Neutrophil (primary cell): ENCODE measurements around the gene ASTN2.

Experiments used
- H3K27ac ChIP-seq: fragments of 200-600 bp; sonication (generic); 2 replicates; pipeline ENCODE4 v1.5.1; 2016; ENCODE audit warnings: mild to moderate bottlenecking, moderate library complexity
- H3K27me3 ChIP-seq: fragments of 200-600 bp; sonication (generic); 2 replicates; pipeline ENCODE4 v1.6.0; 2016; ENCODE audit warnings: mild to moderate bottlenecking
- H3K36me3 ChIP-seq: fragments of 200-600 bp; sonication (generic); 2 replicates; pipeline ENCODE4 v1.5.1; 2017
- H3K4me1 ChIP-seq, 2 experiments: fragments of 200-600 bp in 1 of 2; sonication (generic) in 1 of 2; 1 replicate in 1 of 2; 2 replicates in 1 of 2; pipeline versions ENCODE4 v1.5.1 to v1.6.1; 2013 to 2016; ENCODE audit warnings: low read depth in 1 of 2, low read length in 1 of 2, mild to moderate bottlenecking in 1 of 2, moderate library complexity in 1 of 2; ENCODE audit not compliant: control insufficient read depth in 1 of 2, insufficient read depth in 1 of 2
- H3K4me3 ChIP-seq, 2 experiments: fragments of 200-600 bp in 1 of 2; sonication (generic) in 1 of 2; 1 replicate in 1 of 2; 2 replicates in 1 of 2; pipeline ENCODE4 v1.5.1; 2013 to 2016; ENCODE audit warnings: low read depth in 1 of 2, low read length in 1 of 2, mild to moderate bottlenecking in 1 of 2, moderate library complexity in 1 of 2
- H3K9me3 ChIP-seq: fragments of 200-600 bp; sonication (generic); 2 replicates; pipeline ENCODE4 v1.5.1; 2016
- TF ChIP-seq, protein P1 (sequence below): fragments of 200-600 bp; sonication (generic); IDR thresholded peaks from 2 replicates; pipeline ENCODE4 v1.5.1; 2016; ENCODE audit warnings: antibody characterized with exemption

Gene ASTN2

DNA sequence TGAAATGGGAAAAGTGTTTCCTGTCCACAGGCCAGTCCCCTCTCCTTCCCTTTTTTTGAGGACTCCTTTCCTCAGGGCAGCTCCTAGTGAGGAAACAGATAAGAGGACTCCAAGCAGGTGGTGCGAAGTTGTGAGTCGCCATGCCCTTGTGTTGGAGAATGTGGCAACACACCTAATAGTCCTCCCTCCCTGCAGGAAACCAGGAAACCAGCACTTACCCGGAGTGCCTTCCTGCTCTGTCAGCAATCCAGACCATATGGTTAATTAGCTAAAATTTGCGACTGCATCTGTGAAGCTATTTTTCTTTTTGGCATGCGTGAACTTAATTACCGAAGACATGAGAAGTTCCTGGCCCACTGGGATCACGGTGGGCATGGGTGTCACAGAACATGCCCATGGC, 657.8 kb downstream of the ASTN2 start:
- TF ChIP-seq, protein P1, sequence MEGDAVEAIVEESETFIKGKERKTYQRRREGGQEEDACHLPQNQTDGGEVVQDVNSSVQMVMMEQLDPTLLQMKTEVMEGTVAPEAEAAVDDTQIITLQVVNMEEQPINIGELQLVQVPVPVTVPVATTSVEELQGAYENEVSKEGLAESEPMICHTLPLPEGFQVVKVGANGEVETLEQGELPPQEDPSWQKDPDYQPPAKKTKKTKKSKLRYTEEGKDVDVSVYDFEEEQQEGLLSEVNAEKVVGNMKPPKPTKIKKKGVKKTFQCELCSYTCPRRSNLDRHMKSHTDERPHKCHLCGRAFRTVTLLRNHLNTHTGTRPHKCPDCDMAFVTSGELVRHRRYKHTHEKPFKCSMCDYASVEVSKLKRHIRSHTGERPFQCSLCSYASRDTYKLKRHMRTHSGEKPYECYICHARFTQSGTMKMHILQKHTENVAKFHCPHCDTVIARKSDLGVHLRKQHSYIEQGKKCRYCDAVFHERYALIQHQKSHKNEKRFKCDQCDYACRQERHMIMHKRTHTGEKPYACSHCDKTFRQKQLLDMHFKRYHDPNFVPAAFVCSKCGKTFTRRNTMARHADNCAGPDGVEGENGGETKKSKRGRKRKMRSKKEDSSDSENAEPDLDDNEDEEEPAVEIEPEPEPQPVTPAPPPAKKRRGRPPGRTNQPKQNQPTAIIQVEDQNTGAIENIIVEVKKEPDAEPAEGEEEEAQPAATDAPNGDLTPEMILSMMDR: no peak
- Histone ChIP-seq H3K4me1 (no peaks in the 10 kb centered on the region), H3K27me3 (peaks cover 6% of the 10 kb centered on the region), H3K9me3 (no peaks in the 10 kb centered on the region), H3K36me3 (no peaks in the 10 kb centered on the region), H3K4me3 (no peak overlapping the region), H3K27ac (no peak overlapping the region)

DNA sequence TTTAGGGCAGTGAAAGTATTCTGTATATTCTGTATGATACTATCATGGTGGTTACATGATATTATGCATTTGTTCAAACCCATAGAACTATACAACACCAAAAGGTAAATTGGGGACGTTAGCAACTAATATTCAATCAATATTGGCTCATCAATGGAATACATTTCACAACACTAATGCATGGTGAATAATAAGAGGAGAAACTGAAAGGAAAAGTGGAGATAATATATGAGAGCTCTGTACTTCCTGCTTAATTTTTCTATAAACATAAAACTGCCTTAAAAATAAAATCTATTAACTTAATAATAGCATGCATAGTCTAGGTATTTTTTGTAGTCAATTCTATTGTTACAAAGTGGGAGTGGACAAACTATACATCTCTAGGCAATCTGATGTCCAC, 661.5 kb downstream of the ASTN2 start:
- H3K27ac ChIP-seq: no peak overlapping the region
- H3K4me3 ChIP-seq: no peak overlapping the region
- TF ChIP-seq, protein P1: no peak
- no peaks in the 10 kb centered on the region for H3K36me3 ChIP-seq
- H3K9me3 ChIP-seq: no peaks in the 10 kb centered on the region
- peaks cover 6% of the 10 kb centered on the region for H3K27me3 ChIP-seq
- H3K4me1 ChIP-seq: no peaks in the 10 kb centered on the region

DNA sequence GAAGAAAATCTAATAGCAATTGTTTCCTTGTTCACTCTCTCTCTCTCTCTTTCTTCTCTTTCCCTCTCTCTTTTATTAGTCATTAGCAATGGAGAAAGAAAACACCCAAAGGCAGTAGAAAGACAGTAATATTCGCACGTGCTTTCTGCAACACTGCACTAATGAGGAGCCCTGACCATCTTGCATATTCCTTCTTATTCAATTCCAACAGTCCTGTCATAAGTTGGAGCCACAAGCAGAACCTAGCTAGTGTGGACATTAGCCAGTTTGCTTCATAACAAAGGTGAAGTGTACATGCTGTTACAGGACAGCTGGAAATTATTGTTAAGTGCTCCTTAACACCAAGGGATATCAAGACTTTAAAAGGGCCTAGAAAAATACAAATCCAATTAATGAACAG, 664.3 kb downstream of the ASTN2 start:
- no peak overlapping the region for H3K27ac ChIP-seq
- H3K4me3 ChIP-seq: no peak overlapping the region
- TF ChIP-seq, protein P1: no peak
- H3K27me3 ChIP-seq: no peaks in the 10 kb centered on the region
- H3K4me1 ChIP-seq: no peaks in the 10 kb centered on the region
- no peaks in the 10 kb centered on the region for H3K9me3 ChIP-seq
- H3K36me3 ChIP-seq: no peaks in the 10 kb centered on the region

- Histone ChIP-seq H3K27ac (no peak overlapping the region), H3K36me3 (no peaks in the 10 kb centered on the region), H3K4me3 (no peak overlapping the region), H3K4me1 (no peaks in the 10 kb centered on the region), H3K27me3 (no peaks in the 10 kb centered on the region), H3K9me3 (no peaks in the 10 kb centered on the region)
- TF ChIP-seq, protein P1: no peak
Observed at GRCh38 chr9:116749772-116750171, 665.1 kb downstream of the ASTN2 start.

- no peak overlapping the region for H3K27ac ChIP-seq
- no peak overlapping the region for H3K4me3 ChIP-seq
- no peaks in the 10 kb centered on the region for H3K4me1 ChIP-seq
- TF ChIP-seq, protein P1: no peak
- no peaks in the 10 kb centered on the region for H3K27me3 ChIP-seq
- no peaks in the 10 kb centered on the region for H3K36me3 ChIP-seq
- H3K9me3 ChIP-seq: no peaks in the 10 kb centered on the region
Observed at GRCh38 chr9:116749176-116749575, 665.7 kb downstream of the ASTN2 start.

DNA sequence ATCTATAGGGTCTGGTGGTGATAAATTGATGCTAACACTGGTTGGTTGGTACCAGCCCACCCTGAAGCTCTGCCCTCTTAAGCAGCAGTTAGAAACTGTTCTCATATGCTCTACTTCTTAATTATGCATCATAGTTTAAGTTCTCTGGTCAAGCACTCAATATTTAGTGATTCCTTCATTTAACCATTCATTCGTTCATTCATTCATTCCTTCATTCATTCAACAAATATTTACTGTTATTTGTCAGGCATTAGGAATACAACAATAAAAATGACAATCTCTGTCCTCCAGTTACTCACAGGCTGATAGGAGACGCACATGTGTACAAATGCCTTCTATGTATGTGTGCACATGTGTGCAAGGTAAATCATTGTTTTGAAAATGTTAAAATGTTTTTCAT, 673.1 kb downstream of the ASTN2 start:
- H3K27ac ChIP-seq: no peak overlapping the region
- no peak overlapping the region for H3K4me3 ChIP-seq
- TF ChIP-seq, protein P1: no peak
- no peaks in the 10 kb centered on the region for H3K27me3 ChIP-seq
- no peaks in the 10 kb centered on the region for H3K4me1 ChIP-seq
- H3K36me3 ChIP-seq: no peaks in the 10 kb centered on the region
- no peaks in the 10 kb centered on the region for H3K9me3 ChIP-seq
